CD14-positive monocyte (primary cell): ENCODE data around the gene RIMBP2. TPM values are rescaled to one million over a fixed set of nuclear protein-coding genes. Genes with fewer than 3 reads are reported as not detected.

ENCODE experiments used
- DNase-seq, 3 donors: peaks; one replicate each; pipeline ENCODE4 v3.0.0-alpha.2; 2011 to 2022
- H2AFZ ChIP-seq: 2 replicates; pipeline ENCODE4 v1.6.0; 2012; ENCODE audit warnings: mild to moderate bottlenecking, low read depth, low read length, inconsistent platforms; ENCODE audit not compliant: insufficient read depth, poor library complexity, severe bottlenecking
- H3K27ac ChIP-seq, 2 donors: 1 replicate in 1 of 2; 2 replicates in 1 of 2; pipeline ENCODE4 v1.5.1; 2012 to 2013; ENCODE audit warnings: low read length in 2 of 2, control low read depth in 1 of 2, inconsistent platforms in 1 of 2, low read depth in 1 of 2, mild to moderate bottlenecking in 1 of 2
- H3K27me3 ChIP-seq, 2 donors: one replicate each; pipeline versions ENCODE4 v1.6.0 to v1.6.1; 2011 to 2013; ENCODE audit warnings: low read length in 2 of 2; ENCODE audit not compliant: control insufficient read depth in 2 of 2, insufficient read depth in 2 of 2
- H3K36me3 ChIP-seq, 2 donors: replicated peaks in 1 of 2; 1 replicate in 1 of 2; 2 replicates in 1 of 2; pipeline versions ENCODE4 v1.5.1 to v1.6.1; 2012 to 2013; ENCODE audit warnings: low read length in 2 of 2, control low read depth in 1 of 2, inconsistent platforms in 1 of 2, mild to moderate bottlenecking in 1 of 2; ENCODE audit not compliant: insufficient read depth in 2 of 2, control insufficient read depth in 1 of 2
- H3K4me1 ChIP-seq, 2 donors: 1 replicate in 1 of 2; 2 replicates in 1 of 2; pipeline versions ENCODE4 v1.5.1 to v1.6.1; 2012 to 2013; ENCODE audit warnings: low read length in 2 of 2, control low read depth in 1 of 2, inconsistent platforms in 1 of 2, mild to moderate bottlenecking in 1 of 2, moderate library complexity in 1 of 2; ENCODE audit not compliant: insufficient read depth in 2 of 2, control insufficient read depth in 1 of 2
- H3K4me2 ChIP-seq: replicated peaks from 2 replicates; pipeline ENCODE3; 2012; ENCODE audit warnings: low read length, moderate library complexity, mild to moderate bottlenecking; ENCODE audit not compliant: poor library complexity, severe bottlenecking; ENCODE audit errors: extremely low read depth
- H3K4me3 ChIP-seq, 3 experiments: fragments of 200-600 bp in 1 of 3; sonication (generic) in 1 of 3; replicated peaks in 1 of 3; 1 replicate in 2 of 3; 2 replicates in 1 of 3; pipeline ENCODE4 v1.5.1; 2011 to 2013; ENCODE audit warnings: low read length in 3 of 3, mild to moderate bottlenecking in 3 of 3, control low read depth in 2 of 3, low read depth in 2 of 3, inconsistent platforms in 1 of 3, moderate library complexity in 1 of 3
- H3K79me2 ChIP-seq: 2 replicates; pipeline ENCODE4 v1.6.0; 2012; ENCODE audit warnings: mild to moderate bottlenecking, control low read depth, inconsistent platforms, low read length, moderate library complexity; ENCODE audit not compliant: insufficient read depth
- H3K9ac ChIP-seq: 2 replicates; pipeline ENCODE4 v1.6.0; 2017; ENCODE audit warnings: low read length, mild to moderate bottlenecking; ENCODE audit not compliant: insufficient read depth, poor library complexity, severe bottlenecking
- H3K9me3 ChIP-seq, 2 donors: replicated peaks in 1 of 2; 1 replicate in 1 of 2; 2 replicates in 1 of 2; pipeline versions ENCODE4 v1.5.1 to v1.6.1; 2012 to 2013; ENCODE audit warnings: low read length in 2 of 2, control low read depth in 1 of 2; ENCODE audit not compliant: control insufficient read depth in 1 of 2, insufficient read depth in 1 of 2
- H4K20me1 ChIP-seq: 2 replicates; pipeline ENCODE4 v1.6.0; 2012; ENCODE audit warnings: mild to moderate bottlenecking, low read length, control low read depth, moderate library complexity; ENCODE audit not compliant: insufficient read depth
- H3K27ac Mint-ChIP-seq, 7 donors: one replicate each; pipeline ENCODE4 v1.8.0; 2020; ENCODE audit warnings: mild to moderate bottlenecking in 7 of 7, mixed read lengths in 7 of 7, moderate library complexity in 6 of 7, inconsistent platforms in 2 of 7
- H3K27me3 Mint-ChIP-seq, 3 donors: one replicate each; pipeline ENCODE4 v1.8.0; 2021 to 2022; ENCODE audit warnings: low read depth in 3 of 3, mild to moderate bottlenecking in 3 of 3, mixed read lengths in 3 of 3, moderate library complexity in 3 of 3, inconsistent platforms in 1 of 3
- H3K36me3 Mint-ChIP-seq, 2 donors: one replicate each; pipeline ENCODE4 v1.8.0; 2020; ENCODE audit warnings: mixed read lengths in 2 of 2, inconsistent platforms in 1 of 2, mild to moderate bottlenecking in 1 of 2
- H3K4me1 Mint-ChIP-seq: one replicate; pipeline ENCODE4 v1.8.0; 2020; ENCODE audit warnings: mild to moderate bottlenecking, mixed read lengths
- H3K4me3 Mint-ChIP-seq, 2 donors: one replicate each; pipeline ENCODE4 v1.8.0; 2020; ENCODE audit warnings: mild to moderate bottlenecking in 2 of 2, mixed read lengths in 2 of 2, moderate library complexity in 1 of 2
- H3K9me3 Mint-ChIP-seq, 7 donors: one replicate each; pipeline ENCODE4 v1.8.0; 2020 to 2022; ENCODE audit warnings: mixed read lengths in 7 of 7, mild to moderate bottlenecking in 6 of 7, moderate library complexity in 6 of 7, inconsistent platforms in 2 of 7
- CTCF ChIP-seq: fragments of 200-600 bp; IDR thresholded peaks from one replicate; pipeline ENCODE4 v1.8.0; 2022; ENCODE audit warnings: antibody characterized with exemption, mild to moderate bottlenecking
- WGBS: methylation state at CpG from one replicate; pipeline ENCODE4 v1.1.5; 2013; ENCODE audit warnings: missing lambda C conversion rate; ENCODE audit not compliant: insufficient coverage; 5-methylcytosine and 5-hydroxymethylcytosine counted together
- intact Hi-C, 2 donors: fragments of 100-400 bp; cut with micrococcal nuclease; formaldehyde crosslinking; loops; one replicate each; pipeline versions ENCODE4 v1.15.0 to v1.15.1; 2023
- polyA plus RNA-seq, 3 donors: library from polyadenylated mRNA; depleted of rRNA in 1 of 3; unstranded in 2 of 3; stranded (reverse) in 1 of 3; fragments of 300-500 nt in 2 of 3; fragments of >200 nt in 1 of 3; fragmentation: Illumina TruSeq in 2 of 3; gene quantifications; 1 replicate in 2 of 3; 2 replicates in 1 of 3; pipeline ENCODE4 v1.2.3, GENCODE V29; 2012 to 2021

RIMBP2 gene
- polyA plus RNA-seq, 3 donors, result not detected

- Histone ChIP-seq H3K27ac (no peak overlapping the region), H2AFZ (no peak overlapping the region), H3K9me3 (no peaks in the 10 kb centered on the region), H3K36me3 (no peaks in the 10 kb centered on the region), H4K20me1 (no peaks in the 10 kb centered on the region), H3K9ac (no peak overlapping the region), H3K4me2 (no peak overlapping the region), H3K4me1 (no peaks in the 10 kb centered on the region), H3K79me2 (no peaks in the 10 kb centered on the region), H3K27me3 (no peaks in the 10 kb centered on the region), H3K4me3 (no peak overlapping the region)
- Mint-ChIP-seq H3K4me3 (no peak overlapping the region), H3K9me3 (no peaks in the 10 kb centered on the region), H3K27ac (no peak overlapping the region), H3K36me3 (no peaks in the 10 kb centered on the region), H3K4me1 (no peaks in the 10 kb centered on the region), H3K27me3 (peaks cover 1 to 7% (median 7%) of the 10 kb centered on the region in 3 donors)
- 100% methylated on average over 1 of the region's 4 CpGs for WGBS
- DNase-seq, result no peak
- intact Hi-C loops, result no loop called here
- no peak for TF ChIP-seq CTCF
Observed at GRCh38 chr12:130374083-130374482, 342.0 kb downstream of the RIMBP2 start.

- Mint-ChIP-seq H3K27ac (no peak overlapping the region), H3K9me3 (peaks cover 0 to 3% (median 0%) of the 10 kb centered on the region in 7 donors), H3K4me3 (no peak overlapping the region), H3K36me3 (no peaks in the 10 kb centered on the region), H3K4me1 (no peaks in the 10 kb centered on the region), H3K27me3 (peaks cover 3 to 7% (median 7%) of the 10 kb centered on the region in 3 donors)
- H2AFZ ChIP-seq, result no peak overlapping the region
- H3K79me2 ChIP-seq, result no peaks in the 10 kb centered on the region
- H3K4me1 ChIP-seq, result no peaks in the 10 kb centered on the region
- H3K9me3 ChIP-seq, result no peaks in the 10 kb centered on the region
- no peak overlapping the region for H3K9ac ChIP-seq
- H3K27ac ChIP-seq, result no peak overlapping the region
- no peak for TF ChIP-seq CTCF
- no peaks in the 10 kb centered on the region for H4K20me1 ChIP-seq
- H3K27me3 ChIP-seq, result no peaks in the 10 kb centered on the region
- intact Hi-C loops, result no loop called here
- DNase-seq, result no peak
- 71% methylated on average over 1 of the region's 4 CpGs for WGBS
- no peaks in the 10 kb centered on the region for H3K36me3 ChIP-seq
- H3K4me2 ChIP-seq, result no peak overlapping the region
- no peak overlapping the region for H3K4me3 ChIP-seq
Observed at GRCh38 chr12:130372936-130373335, 343.2 kb downstream of the RIMBP2 start.
